Keratinocyte (primary cell): Measurements from ENCODE around the gene TSPYL1. TPM values are rescaled to one million over a fixed set of nuclear protein-coding genes. Genes with fewer than 3 reads are reported as not detected.

ENCODE experiments used
- DNase-seq: peaks from one replicate; pipeline ENCODE4 v3.0.0-alpha.2; 2011; ENCODE audit warnings: low read depth, missing footprints, low spot score
- FAIRE-seq: peaks from 2 replicates; lab custom pipeline; 2011; peaks lifted over from hg19 to GRCh38; lab: Jason Lieb, UNC
- H2AFZ ChIP-seq: 2 replicates; pipeline ENCODE4 v1.6.0; 2012; ENCODE audit warnings: low read length, control low read depth, inconsistent platforms; ENCODE audit not compliant: control insufficient read depth
- H3K27ac ChIP-seq: 2 replicates; pipeline ENCODE4 v1.5.1; 2011; ENCODE audit warnings: low read length; ENCODE audit not compliant: control insufficient read depth, insufficient read depth
- H3K27me3 ChIP-seq: 3 replicates; pipeline ENCODE4 v1.6.0; 2011; ENCODE audit warnings: low read length; ENCODE audit not compliant: control insufficient read depth, insufficient read depth; ENCODE audit errors: extremely low read depth
- H3K36me3 ChIP-seq, 2 experiments: 2 replicates in 1 of 2; 3 replicates in 1 of 2; pipeline ENCODE4 v1.5.1; 2011; ENCODE audit warnings: low read length in 2 of 2, mild to moderate bottlenecking in 1 of 2; ENCODE audit not compliant: control insufficient read depth in 2 of 2, insufficient read depth in 2 of 2; ENCODE audit errors: extremely low read depth in 1 of 2
- H3K4me1 ChIP-seq: 3 replicates; pipeline ENCODE4 v1.5.1; 2011; ENCODE audit warnings: low read length; ENCODE audit not compliant: control insufficient read depth, insufficient read depth; ENCODE audit errors: extremely low read depth
- H3K4me2 ChIP-seq: 3 replicates; pipeline ENCODE4 v1.6.0; 2011; ENCODE audit warnings: low read depth, low read length; ENCODE audit not compliant: control insufficient read depth, insufficient read depth; ENCODE audit errors: extremely low read depth
- H3K4me3 ChIP-seq, 3 experiments: fragments of 200-600 bp in 1 of 3; sonication (generic) in 1 of 3; 2 replicates in 2 of 3; 3 replicates in 1 of 3; pipeline ENCODE4 v1.5.1; 2011 to 2016; ENCODE audit warnings: low read length in 3 of 3, mild to moderate bottlenecking in 3 of 3, control low read depth in 2 of 3, inconsistent platforms in 1 of 3, low read depth in 1 of 3, mixed read lengths in 1 of 3, mixed run types in 1 of 3, moderate library complexity in 1 of 3; ENCODE audit not compliant: control insufficient read depth in 2 of 3, insufficient read depth in 2 of 3; ENCODE audit errors: extremely low read depth in 1 of 3
- H3K79me2 ChIP-seq: 2 replicates; pipeline ENCODE4 v1.6.0; 2012; ENCODE audit warnings: low read length; ENCODE audit not compliant: control insufficient read depth, insufficient read depth
- H3K9ac ChIP-seq: 3 replicates; pipeline ENCODE4 v1.6.0; 2011; ENCODE audit warnings: low read length; ENCODE audit not compliant: control insufficient read depth, insufficient read depth; ENCODE audit errors: extremely low read depth
- H3K9me1 ChIP-seq: 3 replicates; pipeline ENCODE4 v1.6.0; 2011; ENCODE audit warnings: low read length; ENCODE audit not compliant: control insufficient read depth, insufficient read depth; ENCODE audit errors: extremely low read depth
- H3K9me3 ChIP-seq: 2 replicates; pipeline ENCODE4 v1.5.1; 2012; ENCODE audit warnings: low read depth, low read length; ENCODE audit not compliant: control insufficient read depth
- H4K20me1 ChIP-seq: 3 replicates; pipeline ENCODE4 v1.6.0; 2011; ENCODE audit warnings: low read length; ENCODE audit not compliant: control insufficient read depth, insufficient read depth; ENCODE audit errors: extremely low read depth
- EZH2 ChIP-seq: IDR thresholded peaks from one replicate; pipeline ENCODE4 v1.6.1; 2012; ENCODE audit warnings: inconsistent platforms, mild to moderate bottlenecking, low read length, moderate library complexity
- dilution Hi-C: fragments of 300-500 bp; cut with MboI; formaldehyde crosslinking; loops from one replicate; pipeline ENCODE4 v1.7.0; 2020; ENCODE audit warnings: low sequenced_read_pairs; ENCODE audit not compliant: extremely low pct_ligation_motif_present
- polyA plus RNA-seq, 5 experiments: library from polyadenylated mRNA; depleted of rRNA in 3 of 5; stranded (reverse) in 3 of 5; stranded (forward) in 1 of 5; unstranded in 1 of 5; fragments of >200 nt; gene quantifications; 1 replicate in 1 of 5; 2 replicates in 3 of 5; 3 replicates in 1 of 5; pipeline versions ENCODE4 v1.2.1 to v1.2.3, GENCODE V29; 2011 to 2012; ENCODE audit warnings: missing spikeins in 2 of 5, low read depth in 1 of 5, low replicate concordance in 1 of 5
- TF ChIP-seq, protein P1 (sequence below), 3 experiments: IDR thresholded peaks in 1 of 3; conservative IDR thresholded peaks in 1 of 3; optimal IDR thresholded peaks in 1 of 3; 2 replicates in 2 of 3; 3 replicates in 1 of 3; pipeline versions ENCODE3 to v1.5.1; 2011; ENCODE audit warnings: low read length in 3 of 3, mild to moderate bottlenecking in 3 of 3, moderate library complexity in 2 of 3, control low read depth in 1 of 3, inconsistent platforms in 1 of 3; ENCODE audit not compliant: insufficient read depth in 2 of 3; ENCODE audit errors: extremely low read depth in 1 of 3

The TSPYL1 gene
- polyA plus RNA-seq, 1 donor (not counting 4 experiments of a cell fraction or from before 2014, with no cell fraction given), result 75.6 TPM

DNA sequence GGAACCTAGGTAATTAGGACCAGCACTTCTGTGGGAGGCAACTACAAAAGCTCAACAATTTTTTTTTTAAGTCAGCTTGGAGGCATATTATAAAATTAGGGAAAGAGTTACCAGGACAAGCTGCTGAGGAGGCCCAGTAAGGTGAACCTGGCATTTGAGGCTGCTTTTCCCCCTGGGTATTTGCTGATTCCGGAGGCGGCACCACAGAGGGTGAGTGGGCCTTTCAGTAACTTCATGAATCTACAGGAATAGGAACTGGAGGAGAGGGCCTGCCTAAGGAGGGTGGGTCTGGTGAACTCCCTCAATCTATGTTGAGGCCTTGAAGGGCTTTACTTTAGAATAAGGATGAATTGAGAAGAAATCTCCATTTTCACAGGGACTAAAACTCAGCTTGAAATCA, 40.5 kb downstream of the TSPYL1 start:
- no peak for TF ChIP-seq EZH2
- TF ChIP-seq, protein P1, sequence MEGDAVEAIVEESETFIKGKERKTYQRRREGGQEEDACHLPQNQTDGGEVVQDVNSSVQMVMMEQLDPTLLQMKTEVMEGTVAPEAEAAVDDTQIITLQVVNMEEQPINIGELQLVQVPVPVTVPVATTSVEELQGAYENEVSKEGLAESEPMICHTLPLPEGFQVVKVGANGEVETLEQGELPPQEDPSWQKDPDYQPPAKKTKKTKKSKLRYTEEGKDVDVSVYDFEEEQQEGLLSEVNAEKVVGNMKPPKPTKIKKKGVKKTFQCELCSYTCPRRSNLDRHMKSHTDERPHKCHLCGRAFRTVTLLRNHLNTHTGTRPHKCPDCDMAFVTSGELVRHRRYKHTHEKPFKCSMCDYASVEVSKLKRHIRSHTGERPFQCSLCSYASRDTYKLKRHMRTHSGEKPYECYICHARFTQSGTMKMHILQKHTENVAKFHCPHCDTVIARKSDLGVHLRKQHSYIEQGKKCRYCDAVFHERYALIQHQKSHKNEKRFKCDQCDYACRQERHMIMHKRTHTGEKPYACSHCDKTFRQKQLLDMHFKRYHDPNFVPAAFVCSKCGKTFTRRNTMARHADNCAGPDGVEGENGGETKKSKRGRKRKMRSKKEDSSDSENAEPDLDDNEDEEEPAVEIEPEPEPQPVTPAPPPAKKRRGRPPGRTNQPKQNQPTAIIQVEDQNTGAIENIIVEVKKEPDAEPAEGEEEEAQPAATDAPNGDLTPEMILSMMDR (optimal IDR thresholded peaks at IDR 0.05 in 1 of 3, IDR thresholded peaks at IDR 0.05 in 1 of 3, conservative IDR thresholded peaks at IDR 0.05 in 1 of 3; ENCODE audit: extremely low read depth in 1 of 3, insufficient read depth in 2 of 3, low read length in 3 of 3), result no peak
- Histone ChIP-seq H3K4me1 (peaks cover 2% of the 10 kb centered on the region), H4K20me1 (no peaks in the 10 kb centered on the region), H3K36me3 (peaks cover 0 to 4% of the 10 kb centered on the region in 2 experiments), H3K9ac (no peak overlapping the region), H3K79me2 (no peaks in the 10 kb centered on the region), H3K4me3 (no peak overlapping the region), H3K27ac (no peak overlapping the region), H3K4me2 (no peak overlapping the region), H3K27me3 (no peaks in the 10 kb centered on the region), H3K9me1 (no peaks in the 10 kb centered on the region), H2AFZ (no peak overlapping the region), H3K9me3 (no peaks in the 10 kb centered on the region)
- dilution Hi-C loops, result no loop called here
- FAIRE-seq (no peak), DNase-seq (no peak)

DNA sequence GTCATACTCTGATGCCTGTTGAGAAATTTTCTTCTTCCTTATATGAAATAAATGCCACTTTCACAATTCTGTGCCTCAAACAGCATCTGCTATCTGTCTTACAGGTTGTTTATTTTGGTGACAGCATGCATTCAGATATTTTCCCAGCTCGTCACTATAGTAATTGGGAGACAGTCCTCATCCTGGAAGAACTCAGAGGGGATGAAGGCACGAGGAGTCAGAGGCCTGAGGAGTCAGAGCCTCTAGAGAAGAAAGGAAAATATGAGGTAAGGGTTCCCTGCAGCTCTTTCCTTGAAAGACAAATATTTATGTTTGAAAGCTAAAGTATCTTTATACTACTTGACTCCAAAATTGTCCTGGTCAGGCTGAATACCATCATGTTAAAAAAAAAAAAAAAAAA, 41.6 kb downstream of the TSPYL1 start:
- no peak overlapping the region for H3K9ac ChIP-seq
- peaks cover 2% of the 10 kb centered on the region for H3K4me1 ChIP-seq
- H3K36me3 ChIP-seq, result peaks cover 0 to 4% of the 10 kb centered on the region in 2 experiments
- no peaks in the 10 kb centered on the region for H3K9me1 ChIP-seq
- H3K79me2 ChIP-seq, result no peaks in the 10 kb centered on the region
- no peak overlapping the region for H3K4me3 ChIP-seq
- no peaks in the 10 kb centered on the region for H3K27me3 ChIP-seq
- no peaks in the 10 kb centered on the region for H3K9me3 ChIP-seq
- H3K4me2 ChIP-seq, result no peak overlapping the region
- no peak for DNase-seq
- dilution Hi-C loops, result no loop called here
- no peak for FAIRE-seq
- no peak for TF ChIP-seq EZH2
- TF ChIP-seq, protein P1 (optimal IDR thresholded peaks at IDR 0.05 in 1 of 3, IDR thresholded peaks at IDR 0.05 in 1 of 3, conservative IDR thresholded peaks at IDR 0.05 in 1 of 3; ENCODE audit: extremely low read depth in 1 of 3, insufficient read depth in 2 of 3, low read length in 3 of 3), result no peak
- no peak overlapping the region for H2AFZ ChIP-seq
- no peaks in the 10 kb centered on the region for H4K20me1 ChIP-seq
- H3K27ac ChIP-seq, result no peak overlapping the region
